KMS-11 (cell line): ENCODE data around the gene NPAS2.

Experiments used
- H2AFZ ChIP-seq: fragments of 200-600 bp; sonication (generic); 2 replicates; pipeline ENCODE4 v1.6.1; 2016; ENCODE audit warnings: antibody characterized with exemption, mixed run types, low read depth
- H3K27ac ChIP-seq: fragments of 200-600 bp; sonication (generic); 2 replicates; pipeline ENCODE4 v1.6.1; 2016; ENCODE audit warnings: mild to moderate bottlenecking, mixed run types
- H3K27me3 ChIP-seq: fragments of 200-600 bp; sonication (generic); 2 replicates; pipeline ENCODE4 v1.6.1; 2017; ENCODE audit warnings: mild to moderate bottlenecking, low read depth, mixed run types, moderate library complexity; ENCODE audit not compliant: insufficient read depth
- H3K36me3 ChIP-seq: fragments of 200-600 bp; sonication (generic); 2 replicates; pipeline ENCODE4 v1.6.1; 2017; ENCODE audit warnings: mild to moderate bottlenecking, mixed run types; ENCODE audit not compliant: insufficient read depth
- H3K4me1 ChIP-seq: fragments of 200-600 bp; sonication (generic); 2 replicates; pipeline ENCODE4 v1.6.1; 2016; ENCODE audit warnings: mild to moderate bottlenecking, low read depth, mixed run types; ENCODE audit not compliant: poor library complexity, severe bottlenecking
- H3K4me2 ChIP-seq: fragments of 200-600 bp; sonication (generic); 2 replicates; pipeline ENCODE4 v1.7.0; 2016; ENCODE audit warnings: mild to moderate bottlenecking, mixed run types
- H3K4me3 ChIP-seq: fragments of 200-600 bp; sonication (generic); IDR thresholded peaks from 2 replicates; pipeline ENCODE4 v1.6.1; 2017; ENCODE audit warnings: low read depth, low read length, mixed read lengths; ENCODE audit not compliant: insufficient read depth
- H3K79me2 ChIP-seq: fragments of 200-600 bp; sonication (generic); 2 replicates; pipeline ENCODE4 v1.6.1; 2016; ENCODE audit warnings: low read depth, mixed run types; ENCODE audit not compliant: insufficient read depth
- H3K9ac ChIP-seq: fragments of 200-600 bp; sonication (generic); 2 replicates; pipeline ENCODE4 v1.6.1; 2016; ENCODE audit warnings: mild to moderate bottlenecking, mixed run types
- H4K20me1 ChIP-seq: fragments of 200-600 bp; sonication (generic); 2 replicates; pipeline ENCODE4 v1.6.1; 2016; ENCODE audit warnings: mild to moderate bottlenecking, mixed run types; ENCODE audit not compliant: insufficient read depth
- CTCF ChIP-seq: fragments of 200-600 bp; sonication (generic); conservative IDR thresholded peaks from 2 replicates; pipeline ENCODE4 v1.6.1; 2017; ENCODE audit warnings: low read depth, mild to moderate bottlenecking, antibody characterized with exemption, low read length, moderate library complexity, mixed read lengths

NPAS2 gene

DNA sequence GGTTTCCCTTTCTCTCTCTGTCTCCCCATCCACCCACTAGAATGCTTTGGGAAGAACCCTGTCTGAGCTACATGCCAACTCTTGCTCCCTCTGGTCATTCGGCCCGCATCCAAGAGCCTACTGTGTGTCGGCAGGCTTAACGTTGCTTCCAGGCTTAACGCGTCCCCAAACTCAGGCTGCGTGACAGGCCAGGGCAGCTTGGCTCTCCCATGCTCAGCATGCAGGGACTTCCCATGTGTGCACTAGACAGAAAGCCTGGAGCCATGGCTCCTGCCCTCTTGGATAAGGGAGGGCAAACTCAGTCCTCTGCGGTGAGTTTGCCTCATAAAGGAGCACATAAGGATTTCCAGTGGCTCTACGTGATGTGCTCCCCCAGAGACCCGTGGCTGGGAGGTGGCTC lies 225.4 kb downstream of the NPAS2 start:
- no peak overlapping the region for H3K9ac ChIP-seq
- TF ChIP-seq CTCF, result no peak
- H3K4me3 ChIP-seq, result no peak overlapping the region
- H3K36me3 ChIP-seq, result no peaks in the 10 kb centered on the region
- H4K20me1 ChIP-seq, result no peaks in the 10 kb centered on the region
- no peak overlapping the region for H2AFZ ChIP-seq
- H3K27ac ChIP-seq, result no peak overlapping the region
- H3K4me1 ChIP-seq, result peaks cover 8% of the 10 kb centered on the region
- no peaks in the 10 kb centered on the region for H3K79me2 ChIP-seq
- no peak overlapping the region for H3K4me2 ChIP-seq
- H3K27me3 ChIP-seq, result no peaks in the 10 kb centered on the region
